HG02840 (cell line): ENCODE measurements around the gene FASTKD3.
A peak's percentile ranks its signal among the peaks of the same experiment; 100 is the strongest.

Experiments
- ATAC-seq: cut with Tn5 transposase; IDR thresholded peaks from one replicate; pipeline ENCODE4 v1.9.1; 2021; ENCODE audit warnings: mild to moderate bottlenecking, moderate library complexity, moderate number of reproducible peaks; ENCODE audit not compliant: unreplicated experiment, low FRiP score

The FASTKD3 gene, protein sequence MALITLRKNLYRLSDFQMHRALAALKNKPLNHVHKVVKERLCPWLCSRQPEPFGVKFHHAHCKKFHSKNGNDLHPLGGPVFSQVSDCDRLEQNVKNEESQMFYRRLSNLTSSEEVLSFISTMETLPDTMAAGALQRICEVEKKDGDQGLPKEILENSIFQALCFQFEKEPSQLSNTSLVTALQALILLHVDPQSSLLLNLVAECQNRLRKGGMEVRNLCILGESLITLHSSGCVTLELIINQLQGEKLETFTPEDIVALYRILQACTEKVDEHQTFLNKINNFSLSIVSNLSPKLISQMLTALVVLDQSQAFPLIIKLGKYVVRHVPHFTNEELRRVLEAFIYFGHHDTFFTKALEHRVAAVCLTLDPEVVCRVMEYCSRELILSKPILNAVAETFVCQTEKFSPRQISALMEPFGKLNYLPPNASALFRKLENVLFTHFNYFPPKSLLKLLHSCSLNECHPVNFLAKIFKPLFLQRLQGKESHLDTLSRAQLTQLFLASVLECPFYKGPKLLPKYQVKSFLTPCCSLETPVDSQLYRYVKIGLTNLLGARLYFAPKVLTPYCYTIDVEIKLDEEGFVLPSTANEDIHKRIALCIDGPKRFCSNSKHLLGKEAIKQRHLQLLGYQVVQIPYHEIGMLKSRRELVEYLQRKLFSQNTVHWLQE

GRCh38 chr5:7868773-7869473, at the start of gene FASTKD3, which contains the start of gene MTRR:
Gene FASTKD3 (minus strand): TSS chr5:7869031. CDS start chr5:7868083, 948 bp downstream.
Gene MTRR (plus strand): TSS chr5:7869148. CDS start chr5:7870795, 1,647 bp downstream.
- ATAC-seq = peak; percentile 96

DNA sequence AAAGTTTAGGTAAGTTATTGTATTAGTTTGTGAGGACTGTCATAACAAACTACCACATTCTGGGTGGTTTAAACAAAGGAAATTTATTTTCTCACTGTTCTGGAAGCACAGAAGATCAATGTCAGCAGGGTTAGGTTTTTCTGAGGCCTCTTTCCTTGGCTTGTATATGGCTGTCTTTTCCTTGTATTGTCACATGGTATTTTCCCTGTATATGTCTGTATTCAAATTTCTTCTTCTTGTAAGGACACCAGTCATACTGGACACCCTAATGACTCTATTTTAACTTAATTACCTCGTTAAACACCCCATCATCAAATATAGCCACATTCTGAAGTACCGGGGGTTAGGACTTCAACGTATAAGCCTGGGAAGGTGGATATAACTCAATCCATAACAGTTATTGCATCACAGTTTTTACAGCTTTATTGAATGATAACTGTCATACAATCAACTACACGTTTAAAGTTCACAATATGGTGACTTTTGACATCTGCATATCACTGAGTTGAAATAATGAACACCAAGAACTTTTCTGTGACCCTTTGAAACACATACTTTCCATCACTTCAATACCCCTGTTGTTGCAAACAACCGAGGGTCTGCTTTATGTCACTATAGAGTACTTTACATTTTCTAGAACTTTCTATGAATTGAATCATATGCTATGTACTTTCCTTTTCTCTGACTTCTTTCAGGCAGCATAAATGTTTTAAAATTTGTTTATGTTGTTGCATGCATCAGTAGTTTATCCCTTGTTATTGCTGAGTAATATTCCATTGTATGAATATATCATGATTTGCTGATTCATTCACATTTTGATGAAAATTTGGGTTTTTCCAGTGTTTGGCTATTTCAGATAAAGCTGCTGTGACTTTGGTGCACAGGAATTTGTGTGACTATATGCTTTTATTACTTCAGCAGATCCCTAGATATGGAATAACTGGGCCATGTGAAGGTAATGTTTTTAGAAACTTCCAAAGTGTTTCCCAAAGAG, 48.6 kb upstream of the FASTKD3 start:
- no peak for ATAC-seq

GRCh38 chr5:7916171-7916804, 47.5 kb upstream of the FASTKD3 start:
- no peak for ATAC-seq

DNA sequence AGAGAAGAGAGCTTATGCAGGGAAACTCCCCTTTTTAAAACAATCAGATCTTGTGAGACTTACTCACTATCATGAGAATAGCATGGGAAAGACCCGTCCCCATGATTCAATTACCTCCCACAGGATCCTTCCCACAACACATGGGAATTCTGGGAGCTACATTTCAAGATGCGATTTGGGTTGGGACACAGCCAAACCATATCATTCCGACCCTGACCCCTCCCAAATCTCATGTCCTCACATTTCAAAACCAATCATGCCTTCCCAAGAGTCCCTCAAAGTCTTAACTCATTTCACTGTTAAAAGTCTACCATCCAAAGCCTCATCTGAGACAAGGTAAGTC, 42.6 kb upstream of the FASTKD3 start:
- peak; percentile 27 for ATAC-seq

- peak; percentile 54 for ATAC-seq
Measured at GRCh38 chr5:7910738-7911428, 42.1 kb upstream of the FASTKD3 start.

- no peak for ATAC-seq
Measured at GRCh38 chr5:7908317-7908716, 39.5 kb upstream of the FASTKD3 start.

DNA sequence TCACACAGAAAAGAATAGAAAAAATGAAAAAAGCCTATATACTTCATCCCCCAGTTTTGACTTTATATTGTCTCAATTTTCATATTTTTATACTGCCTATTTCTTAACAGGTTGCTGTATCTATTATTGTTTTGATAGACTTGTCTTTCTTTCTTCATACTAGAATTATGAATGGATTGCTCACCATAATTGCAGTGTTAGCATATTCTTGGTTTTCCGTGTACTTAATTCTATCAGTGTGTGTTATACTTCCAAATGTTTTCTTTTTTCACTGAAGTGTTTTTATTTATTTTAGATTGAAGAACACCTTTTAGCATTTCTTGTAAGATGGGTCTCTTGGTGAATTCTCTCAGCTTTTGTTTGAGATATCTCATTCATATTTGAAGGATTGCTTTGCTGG, 38.8 kb upstream of the FASTKD3 start:
- no peak for ATAC-seq

- ATAC-seq = no peak
Measured at GRCh38 chr5:7904170-7904569, 35.3 kb upstream of the FASTKD3 start.

DNA sequence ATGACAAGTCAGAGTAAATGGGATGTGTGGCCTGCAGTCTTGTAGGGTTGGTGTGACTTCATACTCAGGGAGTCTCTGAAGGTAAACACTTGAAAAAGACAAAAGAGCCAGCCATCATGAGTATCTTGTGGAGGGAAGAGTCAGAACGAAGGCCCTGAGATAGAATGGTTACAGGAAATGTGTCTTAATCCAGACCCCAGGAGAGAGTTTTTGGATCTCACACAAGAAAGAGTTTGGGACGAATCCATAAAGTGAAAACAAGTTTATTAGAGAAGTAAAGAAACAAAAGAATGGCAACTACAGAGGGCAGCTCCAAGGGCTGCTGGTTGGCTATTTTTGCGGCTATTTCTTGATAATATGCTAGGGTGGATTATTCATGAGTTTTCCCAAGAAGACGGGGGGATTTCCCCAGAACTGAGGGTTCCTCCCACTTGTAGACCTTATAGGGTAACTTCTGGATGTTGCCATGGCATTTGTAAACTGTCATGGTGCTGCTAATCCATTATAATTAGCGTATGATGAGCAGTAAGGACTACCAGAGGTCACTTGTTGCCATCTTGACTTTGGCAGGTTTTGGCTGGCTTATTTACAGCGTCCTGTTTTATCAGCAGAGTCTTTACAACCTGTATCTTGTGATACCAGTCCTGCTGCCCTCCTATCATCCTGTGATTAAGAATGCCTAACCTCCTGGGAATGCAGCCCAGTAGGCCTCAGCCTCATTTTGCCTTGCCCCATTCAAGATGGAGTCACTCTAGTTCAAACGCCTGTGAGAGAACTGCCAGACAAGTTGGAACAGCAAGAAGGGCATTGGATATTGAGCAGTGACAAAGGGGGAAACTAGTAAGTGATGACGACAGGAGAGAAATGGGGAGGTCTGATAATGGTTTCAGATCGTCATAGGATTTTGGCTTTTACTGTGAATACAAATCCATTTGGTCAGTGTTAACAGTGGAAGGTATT, 34.1 kb upstream of the FASTKD3 start:
- no peak for ATAC-seq

DNA sequence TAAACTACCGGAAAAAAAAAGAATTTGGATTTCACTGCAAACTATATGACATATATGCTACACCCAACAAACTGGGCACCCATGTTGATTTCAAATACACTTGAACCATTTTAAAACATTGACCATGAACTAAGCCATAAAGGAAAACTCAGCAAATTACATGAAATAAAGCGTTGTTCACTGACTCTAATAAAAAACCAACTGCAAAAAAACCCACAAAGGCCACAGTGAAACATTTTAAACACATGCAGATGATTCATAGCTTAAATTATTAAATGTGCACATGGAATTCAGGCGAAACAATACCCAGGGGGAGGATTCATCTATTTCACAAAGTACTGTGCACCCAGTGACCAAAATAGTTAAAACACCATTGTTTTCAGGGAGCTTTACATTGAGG, 33.4 kb upstream of the FASTKD3 start:
- ATAC-seq = no peak

DNA sequence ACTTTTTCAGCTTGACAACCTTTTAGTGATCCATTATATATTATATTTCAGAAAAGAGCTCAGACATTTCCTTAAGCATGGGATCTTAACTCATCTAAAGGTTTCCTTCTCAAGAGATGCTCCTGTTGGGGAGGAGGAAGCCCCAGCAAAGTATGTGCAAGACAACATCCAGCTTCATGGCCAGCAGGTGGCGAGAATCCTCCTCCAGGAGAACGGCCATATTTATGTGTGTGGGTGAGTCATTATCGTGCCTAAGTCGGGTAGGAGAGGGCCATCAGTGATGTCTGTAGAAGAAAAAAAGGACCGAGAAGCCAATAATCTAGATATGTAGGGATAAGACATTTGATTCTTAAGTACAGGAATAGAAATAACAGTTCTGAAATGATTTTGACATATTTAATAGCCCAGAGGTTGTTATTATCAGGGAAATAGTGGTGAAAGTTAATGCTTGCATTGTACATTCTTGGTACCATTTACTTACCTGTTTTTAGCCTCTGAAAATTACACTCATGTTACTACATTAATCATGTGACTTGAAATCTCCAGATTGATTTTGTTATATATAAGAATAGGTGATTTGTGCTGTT, 28.3 kb upstream of the FASTKD3 start:
- ATAC-seq = no peak

GRCh38 chr5:7894860-7895259, 26.0 kb upstream of the FASTKD3 start:
- peak; percentile 98 for ATAC-seq

DNA sequence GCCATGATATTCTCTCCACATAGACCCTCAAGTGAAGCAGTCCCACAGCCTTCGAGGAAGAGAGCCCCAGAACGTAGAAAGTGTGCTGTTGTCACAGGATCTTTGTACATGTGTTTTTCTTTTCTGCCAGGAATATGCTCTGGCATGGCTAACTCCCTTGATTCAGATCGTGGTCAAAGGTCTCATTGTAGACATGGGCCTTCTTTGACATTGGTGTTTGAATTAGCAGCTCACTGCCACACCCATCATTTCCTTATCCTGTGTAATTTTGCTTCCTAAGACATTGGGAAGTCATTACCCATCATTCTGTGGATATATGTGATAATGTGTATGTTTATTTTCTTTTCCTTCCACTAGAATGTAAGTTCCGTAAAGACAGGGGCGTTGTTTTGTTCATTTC, 25.6 kb upstream of the FASTKD3 start:
- no peak for ATAC-seq

- ATAC-seq = no peak
Measured at GRCh38 chr5:7888901-7889300, 20.1 kb upstream of the FASTKD3 start.

GRCh38 chr5:7886849-7887475, 18.1 kb upstream of the FASTKD3 start:
- no peak for ATAC-seq

GRCh38 chr5:7884491-7885267, 15.8 kb upstream of the FASTKD3 start:
- ATAC-seq = no peak
